Activated CD4-positive, alpha-beta memory T cell treated with anti-CD3 and anti-CD28 coated beads for 36 hours (primary cell): Measurements from ENCODE around the gene PNKD. TPM values are rescaled to one million over a fixed set of nuclear protein-coding genes. Genes with fewer than 3 reads are reported as not detected.
A peak's percentile ranks its signal among the peaks of the same experiment; 100 is the strongest.

Experiments used
- CTCF ChIA-PET: fragments of 350-600 bp; sonication (Branson Sonifier 250); formaldehyde crosslinking; loops from one replicate; lab custom pipeline; 2021; ENCODE audit warnings: antibody characterized with exemption, inconsistent platforms; lab: Charles Lee
- POLR2A ChIA-PET: fragments of 350-600 bp; sonication (Branson Sonifier 250); formaldehyde crosslinking; loops from one replicate; lab custom pipeline; 2021; ENCODE audit warnings: antibody characterized with exemption; lab: Charles Lee
- DNase-seq: peaks from one replicate; pipeline ENCODE4 v3.0.0-alpha.2; 2020
- H3K27ac Mint-ChIP-seq: one replicate; pipeline ENCODE4 v1.8.0; 2021; ENCODE audit warnings: mixed read lengths
- H3K27me3 Mint-ChIP-seq: one replicate; pipeline ENCODE4 v1.8.0; 2021; ENCODE audit warnings: mixed read lengths
- H3K36me3 Mint-ChIP-seq: one replicate; pipeline ENCODE4 v1.8.0; 2021; ENCODE audit warnings: mixed read lengths
- H3K4me1 Mint-ChIP-seq: one replicate; pipeline ENCODE4 v1.8.0; 2021; ENCODE audit warnings: low read depth, mixed read lengths
- H3K4me3 Mint-ChIP-seq: one replicate; pipeline ENCODE4 v1.8.0; 2021; ENCODE audit warnings: mild to moderate bottlenecking, mixed read lengths
- H3K9me3 Mint-ChIP-seq: one replicate; pipeline ENCODE4 v1.8.0; 2021; ENCODE audit warnings: mixed read lengths
- intact Hi-C: fragments of 100-400 bp; cut with micrococcal nuclease; formaldehyde crosslinking; loops from one replicate; pipeline ENCODE4 v1.15.1; 2023
- total RNA-seq, 2 experiments: library from RNA; stranded (reverse); gene quantifications; one replicate each; pipeline ENCODE4 v1.2.3, GENCODE V29; 2021

Gene PNKD
- total RNA-seq, 2 experiments from 2014 or later = 18.4 to 19.4 TPM

GRCh38 chr2:218273908-218274249 is 3.6 kb downstream of the PNKD start:
- Mint-ChIP-seq H3K27ac (peak overlapping the region; percentile 42), H3K27me3 (no peaks in the 10 kb centered on the region), H3K4me1 (peaks cover 24% of the 10 kb centered on the region), H3K9me3 (no peaks in the 10 kb centered on the region), H3K4me3 (no peak overlapping the region), H3K36me3 (peaks cover 36% of the 10 kb centered on the region)
- ChIA-PET POLR2A (interaction anchor here (8.4 kb wide), 1 partner anchor 14 kb away, joined by 115 read pairs; the partner anchor contains the start of gene TMBIM1), CTCF (interaction anchor here (1.2 to 7.7 kb wide), 5 partner anchors 11 to 83 kb away, joined by 3 to 197 read pairs (median 60); partner anchors contain the start of genes CATIP and TMBIM1)
- intact Hi-C loops = loop anchor here (2.0 to 5.0 kb wide), 2 partner anchors 107 to 375 kb away; partner anchors contain the start of gene CXCR1
- DNase-seq = no peak

DNA sequence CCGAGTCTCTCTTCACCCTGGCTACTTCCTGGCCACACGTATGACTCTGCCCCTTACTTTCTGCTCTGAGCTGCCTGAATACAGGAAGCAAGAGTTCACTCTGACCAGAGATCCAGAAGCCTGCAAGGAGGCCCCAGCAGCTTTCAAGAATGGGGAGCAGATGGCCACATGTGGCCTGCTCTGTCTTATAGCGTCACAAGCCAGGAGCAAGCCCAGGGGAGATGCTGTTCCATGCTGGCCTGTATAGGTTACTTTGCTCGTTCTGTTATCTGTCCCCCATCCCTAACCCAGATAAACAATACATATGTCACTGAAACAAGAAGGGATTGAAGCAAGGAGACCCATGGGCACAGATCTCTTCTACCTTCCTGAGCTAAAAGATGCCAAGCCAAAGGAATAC is 4.3 kb downstream of the PNKD start:
- ChIA-PET CTCF (interaction anchor here (1.2 to 7.7 kb wide), 6 partner anchors 10 to 192 kb away, joined by 3 to 197 read pairs (median 34); partner anchors contain the start of genes CATIP and TMBIM1), POLR2A (interaction anchor here (8.4 kb wide), 1 partner anchor 13 kb away, joined by 115 read pairs; the partner anchor contains the start of gene TMBIM1)
- H3K27ac Mint-ChIP-seq = no peak overlapping the region
- no peak for DNase-seq
- intact Hi-C loops = loop anchor here (5.0 kb wide), 1 partner anchor 107 kb away; the partner anchor contains the start of gene CXCR1
- H3K9me3 Mint-ChIP-seq = no peaks in the 10 kb centered on the region
- H3K4me3 Mint-ChIP-seq = no peak overlapping the region
- peaks cover 35% of the 10 kb centered on the region for H3K36me3 Mint-ChIP-seq
- H3K27me3 Mint-ChIP-seq = no peaks in the 10 kb centered on the region
- peaks cover 19% of the 10 kb centered on the region for H3K4me1 Mint-ChIP-seq

- Mint-ChIP-seq H3K4me3 (no peak overlapping the region), H3K27ac (no peak overlapping the region), H3K9me3 (no peaks in the 10 kb centered on the region), H3K27me3 (no peaks in the 10 kb centered on the region), H3K36me3 (peaks cover 42% of the 10 kb centered on the region), H3K4me1 (peaks cover 17% of the 10 kb centered on the region)
- DNase-seq = no peak
- intact Hi-C loops = no loop called here
- ChIA-PET CTCF (interaction anchor here (0.8 to 7.7 kb wide), 8 partner anchors 9 to 191 kb away, joined by 3 to 197 read pairs (median 8); partner anchors contain the start of genes CATIP and TMBIM1), POLR2A (interaction anchor here (8.4 kb wide), 1 partner anchor 12 kb away, joined by 115 read pairs; the partner anchor contains the start of gene TMBIM1)
Measured at GRCh38 chr2:218275371-218276072, 5.2 kb downstream of the PNKD start.

DNA sequence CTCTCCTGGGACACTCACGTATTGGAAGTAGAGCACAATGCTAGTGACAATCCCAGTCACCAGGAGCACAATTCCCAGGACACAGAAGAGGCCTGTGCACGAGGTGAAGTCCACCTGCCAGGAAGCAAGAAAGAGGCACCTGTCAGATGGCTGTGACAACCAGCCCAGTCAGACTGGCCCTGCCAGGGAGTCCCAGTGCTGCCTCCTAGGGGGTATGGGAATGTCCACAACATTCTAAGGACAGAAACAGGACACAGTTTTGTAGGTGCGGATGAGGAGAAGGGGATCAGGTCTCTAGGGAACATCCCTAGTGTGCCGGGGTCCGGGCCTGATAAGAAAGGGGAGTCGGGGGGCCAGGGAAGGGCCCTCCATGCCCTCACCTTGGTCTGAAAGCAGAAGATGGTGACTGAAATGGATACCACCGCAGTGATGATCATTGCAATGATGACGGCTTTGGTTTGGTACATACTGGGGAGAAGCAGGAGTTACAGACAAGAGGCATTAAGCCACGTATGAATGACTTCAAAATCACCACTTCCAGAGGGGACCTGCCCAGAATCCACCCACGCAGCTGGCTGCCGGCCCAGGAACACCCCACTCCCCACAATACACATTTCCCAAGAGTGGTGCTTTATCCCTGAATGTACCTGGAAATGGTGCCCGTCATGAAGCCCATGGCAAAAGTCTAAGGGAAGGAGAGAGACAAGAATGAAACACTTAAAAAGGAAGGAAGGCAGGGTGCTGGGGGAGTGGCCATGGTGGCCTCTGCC is 6.9 kb downstream of the PNKD start:
- peak overlapping the region; percentile 26 for H3K27ac Mint-ChIP-seq
- no peak for DNase-seq
- no peaks in the 10 kb centered on the region for H3K9me3 Mint-ChIP-seq
- H3K4me1 Mint-ChIP-seq = peaks cover 5% of the 10 kb centered on the region
- peaks cover 46% of the 10 kb centered on the region for H3K36me3 Mint-ChIP-seq
- ChIA-PET POLR2A (interaction anchor here (8.4 kb wide), 1 partner anchor 10 kb away, joined by 115 read pairs; the partner anchor contains the start of gene TMBIM1), CTCF (interaction anchor here (7.4 to 7.7 kb wide), 2 partner anchors 17 to 80 kb away, joined by 60 to 119 read pairs; partner anchors contain the start of genes CATIP and TMBIM1)
- H3K27me3 Mint-ChIP-seq = no peaks in the 10 kb centered on the region
- no peak overlapping the region for H3K4me3 Mint-ChIP-seq
- intact Hi-C loops = no loop called here

DNA sequence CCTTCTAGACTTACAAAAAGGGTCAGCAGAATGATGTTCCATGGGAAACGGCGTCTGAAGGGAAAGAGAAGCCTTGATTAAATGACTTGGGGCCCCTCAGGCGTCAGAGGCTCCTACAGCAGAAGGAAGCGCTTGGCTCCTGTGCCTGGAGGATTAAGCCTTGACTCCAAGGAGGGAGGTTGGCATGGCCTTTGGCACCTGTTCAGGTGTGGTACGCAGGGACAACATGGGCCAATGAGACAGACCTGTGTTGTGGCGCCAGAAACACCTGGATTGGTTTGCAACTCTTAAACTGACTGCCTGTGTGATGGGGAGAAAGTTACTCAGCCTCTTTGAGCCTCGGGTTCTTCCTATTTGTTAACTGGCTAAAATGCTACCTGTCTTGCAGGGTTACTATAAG is 7.6 kb downstream of the PNKD start:
- H3K4me3 Mint-ChIP-seq = no peak overlapping the region
- intact Hi-C loops = no loop called here
- H3K27me3 Mint-ChIP-seq = no peaks in the 10 kb centered on the region
- POLR2A ChIA-PET = interaction anchor here (8.4 kb wide), 1 partner anchor 10 kb away, joined by 115 read pairs; the partner anchor contains the start of gene TMBIM1
- peaks cover 46% of the 10 kb centered on the region for H3K36me3 Mint-ChIP-seq
- peak overlapping the region; percentile 30 for H3K27ac Mint-ChIP-seq
- no peaks in the 10 kb centered on the region for H3K9me3 Mint-ChIP-seq
- H3K4me1 Mint-ChIP-seq = peaks cover 7% of the 10 kb centered on the region
- DNase-seq = no peak
- CTCF ChIA-PET = no interaction called here

DNA sequence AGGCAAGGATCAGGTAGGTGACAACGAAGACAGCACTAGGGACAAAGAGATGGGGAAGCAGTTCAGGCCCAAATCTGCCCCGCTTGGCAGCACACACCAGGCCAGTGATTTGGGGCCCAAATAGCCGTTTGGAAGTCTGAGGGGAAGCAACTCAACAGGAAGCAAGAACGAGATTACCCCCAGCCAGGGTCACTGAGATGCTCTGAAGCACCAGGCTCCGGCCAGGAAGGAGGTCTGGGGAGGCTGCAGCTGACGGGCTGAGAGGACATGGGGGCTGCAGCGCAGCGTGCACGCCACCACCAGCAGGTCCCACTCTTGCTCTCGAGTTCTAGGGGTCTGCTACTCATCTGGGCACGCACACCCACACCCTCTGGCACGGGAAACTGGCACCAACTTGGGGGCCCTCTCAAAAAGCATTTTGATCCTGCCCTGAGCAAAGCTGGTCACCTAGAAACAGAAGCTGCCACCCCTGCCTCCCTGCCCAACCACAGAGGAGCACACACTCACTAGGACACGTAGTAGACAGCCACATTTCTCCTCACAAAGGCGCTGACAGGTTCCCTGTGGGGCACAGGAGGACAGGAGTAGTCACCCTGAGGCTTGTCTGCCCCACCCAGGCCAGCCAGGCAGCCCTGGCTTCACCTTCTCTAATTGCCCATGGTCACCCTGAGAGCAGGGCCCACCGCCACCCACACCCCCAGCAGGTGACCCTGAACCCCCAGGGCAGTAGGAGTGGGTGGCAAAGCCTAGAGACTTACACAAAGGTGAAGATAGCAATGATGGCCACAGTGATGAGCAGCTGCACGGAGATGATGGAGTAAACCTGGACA is 8.4 kb downstream of the PNKD start:
- POLR2A ChIA-PET = no interaction called here
- DNase-seq = no peak
- peaks cover 46% of the 10 kb centered on the region for H3K36me3 Mint-ChIP-seq
- no peak overlapping the region for H3K4me3 Mint-ChIP-seq
- intact Hi-C loops = no loop called here
- CTCF ChIA-PET = interaction anchor here (0.6 to 1.1 kb wide), 2 partner anchors 14 to 41 kb away, joined by 3 to 4 read pairs; partner anchors contain the start of gene TMBIM1
- H3K4me1 Mint-ChIP-seq = peaks cover 13% of the 10 kb centered on the region
- no peaks in the 10 kb centered on the region for H3K9me3 Mint-ChIP-seq
- no peaks in the 10 kb centered on the region for H3K27me3 Mint-ChIP-seq
- peak overlapping the region; percentile 30 for H3K27ac Mint-ChIP-seq

GRCh38 chr2:218280260-218280870 is 10.0 kb downstream of the PNKD start:
- Mint-ChIP-seq H3K4me1 (peaks cover 29% of the 10 kb centered on the region), H3K27ac (no peak overlapping the region), H3K9me3 (no peaks in the 10 kb centered on the region), H3K27me3 (no peaks in the 10 kb centered on the region), H3K4me3 (no peak overlapping the region), H3K36me3 (peaks cover 39% of the 10 kb centered on the region)
- intact Hi-C loops = loop anchor here (10.0 kb wide), 2 partner anchors 614 to 894 kb away; partner anchors contain the start of genes CNPPD1, RETREG2 and SLC23A3
- ChIA-PET POLR2A (no interaction called here), CTCF (no interaction called here)
- DNase-seq = no peak

DNA sequence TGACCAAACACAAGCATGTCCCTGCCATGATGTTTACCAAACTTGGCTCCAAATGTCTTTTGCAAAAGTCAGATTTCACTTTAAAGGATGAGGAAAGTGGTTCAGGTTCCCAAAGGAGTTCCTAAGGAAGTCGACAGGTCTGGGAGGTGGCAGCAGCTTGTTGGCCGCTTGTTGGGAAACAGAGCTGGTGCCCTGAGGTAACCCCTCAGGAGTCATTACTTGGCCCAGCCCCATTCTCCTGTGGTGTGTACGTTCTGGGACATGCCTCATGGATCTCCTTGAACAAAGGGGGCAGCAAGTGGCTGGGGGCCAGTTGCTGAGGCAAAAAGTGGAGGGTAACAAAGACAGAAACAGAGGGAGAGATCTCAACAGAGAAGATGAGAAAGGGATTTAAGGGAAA is 11.1 kb downstream of the PNKD start:
- POLR2A ChIA-PET = no interaction called here
- H3K27ac Mint-ChIP-seq = no peak overlapping the region
- H3K4me3 Mint-ChIP-seq = no peak overlapping the region
- peaks cover 40% of the 10 kb centered on the region for H3K4me1 Mint-ChIP-seq
- no peak for DNase-seq
- no peaks in the 10 kb centered on the region for H3K27me3 Mint-ChIP-seq
- no peaks in the 10 kb centered on the region for H3K9me3 Mint-ChIP-seq
- H3K36me3 Mint-ChIP-seq = peaks cover 32% of the 10 kb centered on the region
- CTCF ChIA-PET = interaction anchor here (1.2 to 7.5 kb wide), 2 partner anchors 8 to 75 kb away, joined by 5 to 197 read pairs; partner anchors contain the start of genes AAMP, CATIP and PNKD
- intact Hi-C loops = loop anchor here (10.0 kb wide), 2 partner anchors 613 to 893 kb away; partner anchors contain the start of genes CNPPD1, RETREG2 and SLC23A3

DNA sequence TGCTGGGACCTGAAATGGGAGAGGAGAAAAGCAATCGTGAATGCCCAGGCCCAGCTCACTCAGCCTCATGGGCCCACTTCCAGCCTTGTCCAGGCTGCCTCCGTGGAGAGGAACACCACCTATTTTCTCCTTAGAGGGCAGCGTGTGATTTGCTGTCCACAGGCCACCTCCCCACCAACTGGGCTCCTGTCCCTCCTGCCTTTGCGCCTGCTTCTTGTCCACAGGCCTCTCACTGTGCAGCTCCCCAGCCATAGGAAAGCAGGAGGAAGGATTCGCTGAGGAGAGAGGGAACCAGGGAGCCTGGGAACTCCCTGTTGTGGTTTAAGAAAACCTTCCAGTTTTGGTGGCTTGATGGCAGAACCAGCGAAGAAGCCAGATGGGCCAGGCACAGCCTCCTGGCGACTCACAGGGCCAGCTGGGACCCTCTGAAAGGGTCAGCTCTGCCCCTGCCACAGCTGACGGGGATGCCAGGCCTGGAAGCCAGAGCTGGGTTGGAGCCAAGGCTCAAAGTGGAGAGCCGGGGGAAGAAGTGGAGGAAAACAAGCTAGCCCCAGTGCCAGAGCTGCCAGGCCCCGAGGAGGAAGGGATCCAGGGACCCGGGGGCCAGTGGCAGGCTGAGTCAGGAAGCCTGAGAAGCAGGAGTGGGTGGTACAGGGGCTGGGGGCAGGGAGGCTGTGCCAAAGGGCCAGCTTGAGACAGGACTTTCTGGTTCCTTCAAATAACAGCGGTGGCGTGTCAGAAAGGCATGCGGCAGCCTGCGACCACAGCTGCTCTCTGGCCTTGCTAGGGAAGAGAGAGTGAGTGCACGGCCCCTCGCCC is 12.1 kb downstream of the PNKD start:
- Mint-ChIP-seq H3K4me3 (no peak overlapping the region), H3K36me3 (peaks cover 23% of the 10 kb centered on the region), H3K9me3 (no peaks in the 10 kb centered on the region), H3K27me3 (no peaks in the 10 kb centered on the region), H3K27ac (peak overlapping the region; percentile 64), H3K4me1 (peaks cover 49% of the 10 kb centered on the region)
- ChIA-PET POLR2A (interaction anchor here (0.5 to 10.9 kb wide), 2 partner anchors 9 to 438 kb away, joined by 3 to 115 read pairs; partner anchors contain the start of genes AAMP and PNKD), CTCF (interaction anchor here (0.8 to 7.5 kb wide), 4 partner anchors 9 to 74 kb away, joined by 3 to 197 read pairs (median 4); partner anchors contain the start of genes AAMP, CATIP and PNKD)
- intact Hi-C loops = loop anchor here (10.0 kb wide), 2 partner anchors 612 to 892 kb away; partner anchors contain the start of genes CNPPD1, RETREG2 and SLC23A3
- no peak for DNase-seq
